PC-3 (cell line): ENCODE measurements around the gene DIP2C. TPM values are rescaled to one million over a fixed set of nuclear protein-coding genes. Genes with fewer than 3 reads are reported as not detected.
"Not testable (repeated sequence)": the region's sequence is repeated elsewhere in the genome, so short reads cannot be mapped to it uniquely, and the experiment has no call there.

Experiments
- ATAC-seq: fragments of 200-7000 bp; cut with Tn5 transposase; 2 replicates; pipeline ENCODE4 v1.9.1; 2020; ENCODE audit warnings: mild to moderate bottlenecking, moderate library complexity
- BruUV-seq: library from RNA; stranded (reverse); fragments of 400-500 nt; replicated peaks from 2 replicates; lab custom pipeline; 2021; lab: Mats Ljungman, UMichigan
- CTCF ChIA-PET: fragments of 300-600 bp; sonication (Branson Sonifier 250); formaldehyde crosslinking; loops from one replicate; lab custom pipeline; 2022; ENCODE audit warnings: antibody characterized with exemption; lab: Charles Lee
- POLR2A ChIA-PET: fragments of 300-600 bp; sonication (Branson Sonifier 250); formaldehyde crosslinking; loops from one replicate; lab custom pipeline; 2022; ENCODE audit warnings: antibody characterized with exemption; ENCODE audit not compliant: unreplicated experiment; lab: Charles Lee
- DNase-seq: peaks from one replicate; pipeline ENCODE4 v3.0.0-alpha.2; 2015
- H2AFZ ChIP-seq: fragments of 300-600 bp; sonication (generic); 2 replicates; pipeline ENCODE4 v1.6.0; 2016; ENCODE audit warnings: antibody characterized with exemption, low read length
- H3F3A ChIP-seq: fragments of 300-600 bp; sonication (generic); one replicate; pipeline ENCODE4 v1.6.0; 2017; ENCODE audit warnings: antibody characterized with exemption, low read length, control low read depth, mild to moderate bottlenecking; ENCODE audit not compliant: unreplicated experiment
- H3K27ac ChIP-seq: fragments of 300-600 bp; sonication (generic); 2 replicates; pipeline ENCODE4 v1.5.1; 2016; ENCODE audit warnings: mild to moderate bottlenecking, low read length
- H3K27me3 ChIP-seq: fragments of 300-600 bp; sonication (generic); 2 replicates; pipeline ENCODE4 v1.6.1; 2016; ENCODE audit warnings: low read length, mixed read lengths
- H3K36me3 ChIP-seq: fragments of 300-600 bp; sonication (generic); 2 replicates; pipeline ENCODE4 v1.6.1; 2016; ENCODE audit warnings: low read depth, mixed run types, low read length, mixed read lengths
- H3K4me1 ChIP-seq: fragments of 300-600 bp; sonication (generic); 2 replicates; pipeline ENCODE4 v1.5.1; 2016; ENCODE audit warnings: low read length; ENCODE audit not compliant: insufficient read depth
- H3K4me2 ChIP-seq: fragments of 300-600 bp; sonication (generic); 2 replicates; pipeline ENCODE4 v1.6.0; 2016; ENCODE audit warnings: low read length
- H3K4me3 ChIP-seq: fragments of 300-600 bp; sonication (generic); 2 replicates; pipeline ENCODE4 v1.5.1; 2016; ENCODE audit warnings: mild to moderate bottlenecking, low read length, mixed read lengths
- H3K79me2 ChIP-seq: fragments of 300-600 bp; sonication (generic); 2 replicates; pipeline ENCODE4 v1.6.1; 2017; ENCODE audit warnings: low read length, mixed read lengths
- H3K9ac ChIP-seq: fragments of 300-600 bp; sonication (generic); 2 replicates; pipeline ENCODE4 v1.6.0; 2016; ENCODE audit warnings: mild to moderate bottlenecking, low read length
- H3K9me2 ChIP-seq: fragments of 300-600 bp; sonication (generic); replicated peaks from 2 replicates; pipeline ENCODE4 v1.6.1; 2016; ENCODE audit warnings: mixed run types, low read length, mixed read lengths
- H3K9me3 ChIP-seq: fragments of 300-600 bp; sonication (generic); 2 replicates; pipeline ENCODE4 v1.6.1; 2016; ENCODE audit warnings: low read length, mixed read lengths
- H4K20me1 ChIP-seq: fragments of 300-600 bp; sonication (generic); 2 replicates; pipeline ENCODE4 v1.6.1; 2016; ENCODE audit warnings: low read length, mixed read lengths
- EZH2 ChIP-seq: fragments of 300-600 bp; sonication (generic); IDR thresholded peaks from one replicate; pipeline ENCODE4 v1.6.1; 2017; ENCODE audit warnings: antibody characterized with exemption, mild to moderate bottlenecking, low read length; ENCODE audit not compliant: unreplicated experiment
- EZH2phosphoT487 ChIP-seq: fragments of 300-600 bp; sonication (generic); IDR thresholded peaks from 2 replicates; pipeline ENCODE4 v1.6.1; 2018; ENCODE audit warnings: mild to moderate bottlenecking, antibody characterized with exemption, low read length, borderline replicate concordance
- intact Hi-C: fragments of 100-400 bp; cut with micrococcal nuclease; formaldehyde crosslinking; loops from 2 replicates; pipeline ENCODE4 v1.9.0; 2023
- total RNA-seq: library from RNA; depleted of rRNA; stranded (reverse); fragments of >200 nt; gene quantifications from 2 replicates; pipeline ENCODE4 v1.2.3, GENCODE V29; 2014
- TF ChIP-seq, protein P1 (sequence below): fragments of 300-600 bp; sonication (generic); conservative IDR thresholded peaks from 2 replicates; pipeline ENCODE4 v1.5.1; 2017; ENCODE audit warnings: antibody characterized with exemption, low read depth, mild to moderate bottlenecking, low read length

Gene DIP2C
- total RNA-seq, 1 experiment from 2014 or later = 3.1 TPM

DNA sequence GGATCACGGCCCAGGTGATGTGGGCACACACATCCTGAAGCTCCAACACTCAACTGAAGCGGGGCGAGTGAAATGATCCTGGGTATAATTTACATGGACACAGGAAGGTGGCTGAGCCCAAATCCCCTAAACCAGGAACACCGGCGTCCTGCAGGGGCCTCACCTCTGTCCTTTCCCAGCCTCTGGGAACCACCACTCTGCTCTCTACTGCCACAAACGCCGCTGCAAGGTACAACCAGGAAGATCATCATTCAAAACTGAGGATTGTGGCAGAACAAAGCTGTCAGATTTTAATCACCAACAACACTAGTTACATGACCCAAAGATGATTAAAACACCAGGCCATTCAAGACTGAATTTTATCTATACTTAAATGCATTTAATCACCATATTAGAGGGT lies 104.0 kb downstream of the DIP2C start:
- Histone ChIP-seq H3K9ac (no peak overlapping the region), H2AFZ (no peak overlapping the region), H3K4me1 (peaks cover 8% of the 10 kb centered on the region), H3K9me2 (no peaks in the 10 kb centered on the region), H3K27ac (no peak overlapping the region), H3K9me3 (no peaks in the 10 kb centered on the region), H3K36me3 (no peaks in the 10 kb centered on the region), H3K27me3 (no peaks in the 10 kb centered on the region), H3F3A (no peaks in the 10 kb centered on the region), H3K4me2 (no peak overlapping the region), H4K20me1 (no peaks in the 10 kb centered on the region), H3K79me2 (no peaks in the 10 kb centered on the region), H3K4me3 (no peak overlapping the region)
- ATAC-seq (no peak), DNase-seq (no peak)
- TF ChIP-seq EZH2phosphoT487 (no peak), EZH2 (no peak)
- TF ChIP-seq, protein P1, sequence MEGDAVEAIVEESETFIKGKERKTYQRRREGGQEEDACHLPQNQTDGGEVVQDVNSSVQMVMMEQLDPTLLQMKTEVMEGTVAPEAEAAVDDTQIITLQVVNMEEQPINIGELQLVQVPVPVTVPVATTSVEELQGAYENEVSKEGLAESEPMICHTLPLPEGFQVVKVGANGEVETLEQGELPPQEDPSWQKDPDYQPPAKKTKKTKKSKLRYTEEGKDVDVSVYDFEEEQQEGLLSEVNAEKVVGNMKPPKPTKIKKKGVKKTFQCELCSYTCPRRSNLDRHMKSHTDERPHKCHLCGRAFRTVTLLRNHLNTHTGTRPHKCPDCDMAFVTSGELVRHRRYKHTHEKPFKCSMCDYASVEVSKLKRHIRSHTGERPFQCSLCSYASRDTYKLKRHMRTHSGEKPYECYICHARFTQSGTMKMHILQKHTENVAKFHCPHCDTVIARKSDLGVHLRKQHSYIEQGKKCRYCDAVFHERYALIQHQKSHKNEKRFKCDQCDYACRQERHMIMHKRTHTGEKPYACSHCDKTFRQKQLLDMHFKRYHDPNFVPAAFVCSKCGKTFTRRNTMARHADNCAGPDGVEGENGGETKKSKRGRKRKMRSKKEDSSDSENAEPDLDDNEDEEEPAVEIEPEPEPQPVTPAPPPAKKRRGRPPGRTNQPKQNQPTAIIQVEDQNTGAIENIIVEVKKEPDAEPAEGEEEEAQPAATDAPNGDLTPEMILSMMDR = no peak
- POLR2A ChIA-PET = no interaction called here
- intact Hi-C loops = no loop called here
- no TSS peak for BruUV-seq
- CTCF ChIA-PET = no interaction called here

DNA sequence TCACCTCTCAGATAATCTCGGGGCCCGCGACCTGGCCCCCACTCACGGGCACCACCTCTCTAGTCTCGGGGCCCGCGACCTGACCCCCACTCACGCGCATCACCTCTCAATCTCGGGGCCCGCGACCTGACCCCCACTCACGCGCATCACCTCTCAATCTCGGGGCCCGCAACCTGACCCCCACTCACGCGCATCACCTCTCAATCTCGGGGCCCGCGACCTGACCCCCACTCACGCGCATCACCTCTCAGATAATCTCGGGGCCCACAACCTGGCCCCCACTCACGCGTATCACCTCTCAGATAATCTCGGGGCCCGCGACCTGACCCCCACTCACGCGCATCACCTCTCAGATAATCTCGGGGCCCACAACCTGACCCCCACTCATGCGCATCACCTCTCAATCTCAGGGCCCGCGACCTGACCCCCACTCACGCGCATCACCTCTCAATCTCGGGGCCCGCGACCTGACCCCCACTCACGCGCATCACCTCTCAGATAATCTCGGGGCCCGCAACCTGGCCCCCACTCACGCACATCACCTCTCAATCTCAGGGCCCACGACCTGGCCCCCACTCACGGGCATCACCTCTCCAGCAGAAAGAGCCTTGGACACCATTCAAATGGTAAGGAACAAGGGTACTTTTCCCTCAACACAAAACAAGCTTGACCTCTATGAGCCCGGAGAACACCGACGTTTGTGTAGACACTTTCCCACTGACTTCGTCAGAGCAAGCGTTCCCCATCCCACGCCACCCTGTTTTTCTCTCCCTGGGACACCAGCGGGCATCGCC lies 104.8 kb downstream of the DIP2C start:
- POLR2A ChIA-PET = not testable (repeated sequence)

GRCh38 chr10:583433-583832 lies 106.0 kb downstream of the DIP2C start:
- no peaks in the 10 kb centered on the region for H3K36me3 ChIP-seq
- H3K27me3 ChIP-seq = no peaks in the 10 kb centered on the region
- no peaks in the 10 kb centered on the region for H3F3A ChIP-seq
- H3K79me2 ChIP-seq = no peaks in the 10 kb centered on the region
- no peak overlapping the region for H3K4me2 ChIP-seq
- BruUV-seq = no TSS peak
- H3K9me3 ChIP-seq = no peaks in the 10 kb centered on the region
- no peak overlapping the region for H3K4me3 ChIP-seq
- H2AFZ ChIP-seq = no peak overlapping the region
- TF ChIP-seq, protein P1 = no peak
- TF ChIP-seq EZH2 (no peak), EZH2phosphoT487 (no peak)
- no peak overlapping the region for H3K27ac ChIP-seq
- CTCF ChIA-PET = no interaction called here
- DNase-seq (no peak), ATAC-seq (no peak)
- intact Hi-C loops = no loop called here
- H3K9me2 ChIP-seq = no peaks in the 10 kb centered on the region
- peaks cover 8% of the 10 kb centered on the region for H3K4me1 ChIP-seq
- POLR2A ChIA-PET = interaction anchor here (0.5 kb wide), 1 partner anchor 111 kb away, joined by 3 read pairs; no protein-coding TSS in a partner anchor
- H3K9ac ChIP-seq = no peak overlapping the region
- H4K20me1 ChIP-seq = no peaks in the 10 kb centered on the region; the same call in 1 of the 2 replicates

More for the DNA sequence above, 104.8 kb downstream of the DIP2C start:
- H3K36me3 ChIP-seq, H3K9ac ChIP-seq, H3K4me3 ChIP-seq, H2AFZ ChIP-seq, H3K9me2 ChIP-seq, H3K4me2 ChIP-seq, H4K20me1 ChIP-seq, H3K27ac ChIP-seq, H3K27me3 ChIP-seq, BruUV-seq, ATAC-seq, H3K79me2 ChIP-seq, H3K4me1 ChIP-seq, H3K9me3 ChIP-seq, DNase-seq, H3F3A ChIP-seq, intact Hi-C loops, CTCF ChIA-PET: not testable (repeated sequence)
